Superior temporal gyrus (tissue), 1 donor: Measurements from ENCODE around the gene FLCN.

ENCODE experiments used
- DNase-seq: peaks from one replicate; pipeline ENCODE4 v3.0.0-alpha.2; 2016; ENCODE audit errors: extremely low spot score

Gene FLCN

GRCh38 chr17:17166446-17166845, 70.5 kb downstream of the FLCN start:
- DNase-seq: no peak

GRCh38 chr17:17165666-17166308, 71.2 kb downstream of the FLCN start:
- DNase-seq: no peak

- DNase-seq: no peak
Measured at GRCh38 chr17:17164676-17165075, 72.3 kb downstream of the FLCN start.

GRCh38 chr17:17164156-17164555, 72.8 kb downstream of the FLCN start:
- no peak for DNase-seq
